Esophagus muscularis mucosa (tissue), 4 donors: ENCODE measurements around the gene INCENP. TPM values are rescaled to one million over a fixed set of nuclear protein-coding genes. Genes with fewer than 3 reads are reported as not detected.

ENCODE experiments used
- DNase-seq: peaks from one replicate; pipeline ENCODE4 v3.0.0-alpha.2; 2017; ENCODE audit errors: extremely low spot score
- H3K27ac ChIP-seq, 4 donors: fragments of 200-600 bp; sonication (generic); replicated peaks in 1 of 4; 1 replicate in 3 of 4; 2 replicates in 1 of 4; pipeline ENCODE4 v1.5.1; 2016 to 2019; ENCODE audit warnings: mild to moderate bottlenecking in 1 of 4
- H3K27me3 ChIP-seq, 4 donors: fragments of 200-600 bp; sonication (generic); one replicate each; pipeline versions ENCODE4 v1.5.1 to v1.6.0; 2016 to 2019
- H3K36me3 ChIP-seq, 4 donors: fragments of 200-600 bp; sonication (generic); one replicate each; pipeline ENCODE4 v1.5.1; 2016 to 2019
- H3K4me1 ChIP-seq, 4 donors: fragments of 200-600 bp; sonication (generic); one replicate each; pipeline ENCODE4 v1.5.1; 2016 to 2019
- H3K4me3 ChIP-seq, 4 donors: fragments of 200-600 bp; sonication (generic); 1 replicate in 2 of 4; 2 replicates in 2 of 4; pipeline ENCODE4 v1.5.1; 2016 to 2019; ENCODE audit warnings: mild to moderate bottlenecking in 4 of 4, moderate library complexity in 1 of 4
- H3K9me3 ChIP-seq, 4 donors: fragments of 200-600 bp; sonication (generic); 1 replicate in 3 of 4; 2 replicates in 1 of 4; pipeline ENCODE4 v1.5.1; 2016 to 2019
- EP300 ChIP-seq: sonication (generic); formaldehyde crosslinking; IDR thresholded peaks from one replicate; pipeline ENCODE4 v1.6.1; 2017; ENCODE audit warnings: antibody characterized with exemption
- POLR2A ChIP-seq: fragments of 450-650 bp; IDR thresholded peaks from one replicate; pipeline ENCODE4 v1.6.1; 2017; ENCODE audit warnings: antibody characterized with exemption, moderate library complexity, mild to moderate bottlenecking, low read depth
- POLR2AphosphoS5 ChIP-seq, 2 donors: sonication (generic); formaldehyde crosslinking; IDR thresholded peaks; one replicate each; pipeline ENCODE4 v1.6.1; 2017; ENCODE audit warnings: antibody characterized with exemption in 2 of 2
- WGBS: methylation state at CpG from one replicate; pipeline ENCODE4 v1.1.5; 2018; 5-methylcytosine and 5-hydroxymethylcytosine counted together
- intact Hi-C: fragments of 100-400 bp; cut with DNase I; formaldehyde crosslinking; loops from one replicate; pipeline ENCODE4 v1.15.1; 2023
- total RNA-seq, 4 donors: library from RNA; depleted of rRNA; stranded (reverse); fragments of >200 nt; gene quantifications; one replicate each; pipeline versions ENCODE4 v1.1.0 to v1.2.1, GENCODE V29; 2016
- TF ChIP-seq, protein P1 (sequence below), 3 experiments: fragments of 200-600 bp in 2 of 3; fragments of 450-650 bp in 1 of 3; sonication (generic) in 2 of 3; IDR thresholded peaks; one replicate each; pipeline ENCODE4 v1.5.1; 2017 to 2019; ENCODE audit warnings: antibody characterized with exemption in 3 of 3, mild to moderate bottlenecking in 2 of 3, moderate library complexity in 1 of 3

INCENP gene
- total RNA-seq, 4 donors from 2014 or later: 13.8 to 20.3 (median 16.0) TPM

GRCh38 chr11:62169935-62170334, 46.1 kb downstream of the INCENP start:
- intact Hi-C loops: loop anchor here (2.0 to 10.0 kb wide), 2 partner anchors 141 to 205 kb away; no protein-coding TSS in a partner anchor
- Histone ChIP-seq H3K4me1 (peaks cover 0 to 12% (median 6%) of the 10 kb centered on the region in 4 donors), H3K4me3 (no peak overlapping the region), H3K36me3 (no peaks in the 10 kb centered on the region), H3K27me3 (peaks cover 0 to 40% (median 3%) of the 10 kb centered on the region in 4 donors), H3K9me3 (no peaks in the 10 kb centered on the region), H3K27ac (no peak overlapping the region)
- 91% methylated on average over 1 of the region's 1 CpG for WGBS
- no peak for DNase-seq
- TF ChIP-seq POLR2A (no peak), POLR2AphosphoS5 (IDR thresholded peaks at IDR 0.05) (no peak), EP300 (no peak)
- TF ChIP-seq, protein P1, sequence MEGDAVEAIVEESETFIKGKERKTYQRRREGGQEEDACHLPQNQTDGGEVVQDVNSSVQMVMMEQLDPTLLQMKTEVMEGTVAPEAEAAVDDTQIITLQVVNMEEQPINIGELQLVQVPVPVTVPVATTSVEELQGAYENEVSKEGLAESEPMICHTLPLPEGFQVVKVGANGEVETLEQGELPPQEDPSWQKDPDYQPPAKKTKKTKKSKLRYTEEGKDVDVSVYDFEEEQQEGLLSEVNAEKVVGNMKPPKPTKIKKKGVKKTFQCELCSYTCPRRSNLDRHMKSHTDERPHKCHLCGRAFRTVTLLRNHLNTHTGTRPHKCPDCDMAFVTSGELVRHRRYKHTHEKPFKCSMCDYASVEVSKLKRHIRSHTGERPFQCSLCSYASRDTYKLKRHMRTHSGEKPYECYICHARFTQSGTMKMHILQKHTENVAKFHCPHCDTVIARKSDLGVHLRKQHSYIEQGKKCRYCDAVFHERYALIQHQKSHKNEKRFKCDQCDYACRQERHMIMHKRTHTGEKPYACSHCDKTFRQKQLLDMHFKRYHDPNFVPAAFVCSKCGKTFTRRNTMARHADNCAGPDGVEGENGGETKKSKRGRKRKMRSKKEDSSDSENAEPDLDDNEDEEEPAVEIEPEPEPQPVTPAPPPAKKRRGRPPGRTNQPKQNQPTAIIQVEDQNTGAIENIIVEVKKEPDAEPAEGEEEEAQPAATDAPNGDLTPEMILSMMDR (IDR thresholded peaks at IDR 0.05): no peak

- Histone ChIP-seq H3K27ac (peak overlapping the region in 3 of 4 donors; percentile 10 to 19 (median 14)), H3K27me3 (peaks cover 0 to 45% (median 3%) of the 10 kb centered on the region in 4 donors), H3K4me1 (peaks cover 0 to 12% (median 6%) of the 10 kb centered on the region in 4 donors), H3K4me3 (no peak overlapping the region), H3K9me3 (no peaks in the 10 kb centered on the region), H3K36me3 (no peaks in the 10 kb centered on the region)
- peak; percentile 95 for DNase-seq
- 5% methylated on average over 14 of the region's 14 CpGs for WGBS
- TF ChIP-seq, protein P1 (IDR thresholded peaks at IDR 0.05): peak; percentile 58 to 62 (median 61)
- no peak for TF ChIP-seq POLR2A
- intact Hi-C loops: loop anchor here (2.0 to 10.0 kb wide), 2 partner anchors 140 to 204 kb away; no protein-coding TSS in a partner anchor
Measured at GRCh38 chr11:62171261-62171723, 47.5 kb downstream of the INCENP start.

GRCh38 chr11:62172294-62172693, 48.5 kb downstream of the INCENP start:
- Histone ChIP-seq H3K9me3 (no peaks in the 10 kb centered on the region), H3K4me3 (no peak overlapping the region), H3K27me3 (peaks cover 0 to 39% (median 3%) of the 10 kb centered on the region in 4 donors), H3K4me1 (peaks cover 0 to 12% (median 6%) of the 10 kb centered on the region in 4 donors), H3K36me3 (no peaks in the 10 kb centered on the region), H3K27ac (no peak overlapping the region)
- intact Hi-C loops: loop anchor here (10.0 kb wide), 1 partner anchor 203 kb away; no protein-coding TSS in a partner anchor
- DNase-seq: no peak
- TF ChIP-seq POLR2AphosphoS5 (IDR thresholded peaks at IDR 0.05): no peak
- no peak for TF ChIP-seq POLR2A
- TF ChIP-seq EP300: no peak
- TF ChIP-seq, protein P1 (IDR thresholded peaks at IDR 0.05): no peak
- WGBS: 54% methylated on average over 7 of the region's 7 CpGs

GRCh38 chr11:62176766-62177165, 53.0 kb downstream of the INCENP start:
- intact Hi-C loops: loop anchor here (10.0 kb wide), 1 partner anchor 198 kb away; no protein-coding TSS in a partner anchor
- peaks cover 0 to 19% (median 3%) of the 10 kb centered on the region in 4 donors for H3K27me3 ChIP-seq
- no peaks in the 10 kb centered on the region for H3K36me3 ChIP-seq
- 80% methylated on average over 3 of the region's 3 CpGs for WGBS
- DNase-seq: no peak
- no peak overlapping the region for H3K27ac ChIP-seq
- TF ChIP-seq, protein P1 (IDR thresholded peaks at IDR 0.05): no peak
- TF ChIP-seq EP300 (no peak), POLR2AphosphoS5 (IDR thresholded peaks at IDR 0.05) (no peak), POLR2A (no peak)
- H3K4me3 ChIP-seq: no peak overlapping the region
- peaks cover 0 to 5% (median 0%) of the 10 kb centered on the region in 4 donors for H3K4me1 ChIP-seq
- H3K9me3 ChIP-seq: no peaks in the 10 kb centered on the region
